ENCODE results near the gene SPATA46. TPM values are rescaled to one million over a fixed set of nuclear protein-coding genes. Genes with fewer than 3 reads are reported as not detected.

The SPATA46 gene
- total RNA-seq, 1 donor from 2014 or later: not detected

- Mint-ChIP-seq H3K27me3 (ENCODE audit: unreplicated experiment) (peaks cover 4% of the 10 kb centered on the region), H3K9me3 (ENCODE audit: unreplicated experiment) (no peaks in the 10 kb centered on the region)
Observed at GRCh38 chr1:162367073-162367472, 9.6 kb downstream of the SPATA46 start.

GRCh38 chr1:162366671-162367070 lies 10.0 kb downstream of the SPATA46 start:
- Mint-ChIP-seq H3K27ac (ENCODE audit: unreplicated experiment) (no peak overlapping the region), H3K4me3 (ENCODE audit: unreplicated experiment) (no peak overlapping the region), H3K4me1 (ENCODE audit: unreplicated experiment) (no peaks in the 10 kb centered on the region), H3K9me3 (ENCODE audit: unreplicated experiment) (no peaks in the 10 kb centered on the region), H3K27me3 (ENCODE audit: unreplicated experiment) (peaks cover under 1% of the 10 kb centered on the region), H3K36me3 (ENCODE audit: low read depth, unreplicated experiment) (peaks cover 13% of the 10 kb centered on the region)
- no peak for DNase-seq (ENCODE audit: low spot score)
- TF ChIP-seq CTCF (IDR thresholded peaks at IDR 0.05; ENCODE audit: unreplicated experiment): no peak

More at GRCh38 chr1:162367073-162367472, 9.6 kb downstream of the SPATA46 start:
- H3K27ac Mint-ChIP-seq (ENCODE audit: unreplicated experiment): no peak overlapping the region
- TF ChIP-seq CTCF (IDR thresholded peaks at IDR 0.05; ENCODE audit: unreplicated experiment): no peak
- no peaks in the 10 kb centered on the region for H3K4me1 Mint-ChIP-seq (ENCODE audit: unreplicated experiment)
- no peak overlapping the region for H3K4me3 Mint-ChIP-seq (ENCODE audit: unreplicated experiment)
- DNase-seq (ENCODE audit: low spot score): no peak
- peaks cover 17% of the 10 kb centered on the region for H3K36me3 Mint-ChIP-seq (ENCODE audit: low read depth, unreplicated experiment)

GRCh38 chr1:162366149-162366548 lies 10.5 kb downstream of the SPATA46 start:
- H3K9me3 Mint-ChIP-seq (ENCODE audit: unreplicated experiment): no peaks in the 10 kb centered on the region
- H3K36me3 Mint-ChIP-seq (ENCODE audit: low read depth, unreplicated experiment): peaks cover 13% of the 10 kb centered on the region
- no peak for TF ChIP-seq CTCF (IDR thresholded peaks at IDR 0.05; ENCODE audit: unreplicated experiment)
- no peaks in the 10 kb centered on the region for H3K4me1 Mint-ChIP-seq (ENCODE audit: unreplicated experiment)
- H3K27ac Mint-ChIP-seq (ENCODE audit: unreplicated experiment): no peak overlapping the region
- H3K4me3 Mint-ChIP-seq (ENCODE audit: unreplicated experiment): no peak overlapping the region
- no peak for DNase-seq (ENCODE audit: low spot score)
- no peaks in the 10 kb centered on the region for H3K27me3 Mint-ChIP-seq (ENCODE audit: unreplicated experiment)

GRCh38 chr1:162365284-162366020 lies 11.2 kb downstream of the SPATA46 start:
- Mint-ChIP-seq H3K27ac (ENCODE audit: unreplicated experiment) (no peak overlapping the region), H3K4me3 (ENCODE audit: unreplicated experiment) (no peak overlapping the region), H3K4me1 (ENCODE audit: unreplicated experiment) (no peaks in the 10 kb centered on the region), H3K27me3 (ENCODE audit: unreplicated experiment) (no peaks in the 10 kb centered on the region), H3K36me3 (ENCODE audit: low read depth, unreplicated experiment) (peaks cover 13% of the 10 kb centered on the region), H3K9me3 (ENCODE audit: unreplicated experiment) (no peaks in the 10 kb centered on the region)
- no peak for TF ChIP-seq CTCF (IDR thresholded peaks at IDR 0.05; ENCODE audit: unreplicated experiment)
- DNase-seq (ENCODE audit: low spot score): no peak

GRCh38 chr1:162364498-162364897 lies 12.2 kb downstream of the SPATA46 start:
- Mint-ChIP-seq H3K4me3 (ENCODE audit: unreplicated experiment) (no peak overlapping the region), H3K9me3 (ENCODE audit: unreplicated experiment) (no peaks in the 10 kb centered on the region), H3K4me1 (ENCODE audit: unreplicated experiment) (peaks cover 1% of the 10 kb centered on the region), H3K27me3 (ENCODE audit: unreplicated experiment) (no peaks in the 10 kb centered on the region), H3K27ac (ENCODE audit: unreplicated experiment) (no peak overlapping the region), H3K36me3 (ENCODE audit: low read depth, unreplicated experiment) (peaks cover 14% of the 10 kb centered on the region)
- TF ChIP-seq CTCF (IDR thresholded peaks at IDR 0.05; ENCODE audit: unreplicated experiment): no peak
- no peak for DNase-seq (ENCODE audit: low spot score)
